IMR-90 (cell line): ENCODE results near the gene FPR3. TPM values are rescaled to one million over a fixed set of nuclear protein-coding genes. Genes with fewer than 3 reads are reported as not detected.

Experiments used
- ATAC-seq: fragments of 200-7000 bp; cut with Tn5 transposase; 2 replicates; pipeline ENCODE4 v1.9.1; 2020; ENCODE audit warnings: low read depth, mild to moderate bottlenecking, moderate library complexity
- BruUV-seq: library from RNA; stranded (reverse); fragments of 400-500 nt; replicated peaks from 2 replicates; lab custom pipeline; 2021; lab: Mats Ljungman, UMichigan
- CTCF ChIA-PET: fragments of 300-600 bp; formaldehyde crosslinking; extraction: SDS; loops from one replicate; lab custom pipeline; 2021; ENCODE audit warnings: antibody characterized with exemption; lab: Yijun Ruan, JAX
- POLR2A ChIA-PET: fragments of 300-600 bp; sonication (Branson Sonifier 250); formaldehyde crosslinking; loops from one replicate; lab custom pipeline; 2022; ENCODE audit warnings: antibody characterized with exemption; ENCODE audit not compliant: unreplicated experiment; lab: Charles Lee
- DNase-seq: peaks from one replicate; pipeline ENCODE4 v3.0.0; 2013
- H2AFZ ChIP-seq: replicated peaks from 2 replicates; pipeline ENCODE3; 2013; ENCODE audit warnings: low read length, mild to moderate bottlenecking; ENCODE audit not compliant: poor library complexity
- H2AK5ac ChIP-seq: 2 replicates; pipeline ENCODE4 v1.6.1; 2013; ENCODE audit warnings: low read depth, low read length, inconsistent platforms
- H2AK9ac ChIP-seq: replicated peaks from 2 replicates; pipeline ENCODE3; 2013; ENCODE audit warnings: mild to moderate bottlenecking, low read depth, low read length, moderate library complexity; ENCODE audit not compliant: poor library complexity
- H2BK120ac ChIP-seq: 2 replicates; pipeline ENCODE4 v1.6.1; 2013; ENCODE audit warnings: low read depth, low read length, inconsistent platforms
- H2BK15ac ChIP-seq: 3 replicates; pipeline ENCODE4 v1.6.1; 2013; ENCODE audit warnings: low read depth, low read length, inconsistent platforms
- H2BK20ac ChIP-seq: 2 replicates; pipeline ENCODE4 v1.6.1; 2013; ENCODE audit warnings: low read depth, mild to moderate bottlenecking, inconsistent platforms, low read length, moderate library complexity
- H2BK5ac ChIP-seq: 2 replicates; pipeline ENCODE4 v1.6.1; 2013; ENCODE audit warnings: mild to moderate bottlenecking, low read depth, low read length, inconsistent platforms; ENCODE audit not compliant: poor library complexity, severe bottlenecking
- H3K14ac ChIP-seq: replicated peaks from 2 replicates; pipeline ENCODE4 v1.6.1; 2013; ENCODE audit warnings: low read depth, low read length, inconsistent platforms
- H3K18ac ChIP-seq: 2 replicates; pipeline ENCODE4 v1.6.1; 2013; ENCODE audit warnings: low read depth, low read length, control low read depth
- H3K23ac ChIP-seq: 2 replicates; pipeline ENCODE4 v1.6.1; 2013; ENCODE audit warnings: low read depth, low read length, inconsistent platforms
- H3K27ac ChIP-seq: 2 replicates; pipeline ENCODE4 v1.5.1; 2013; ENCODE audit warnings: mild to moderate bottlenecking, control low read depth, low read length; ENCODE audit not compliant: insufficient read depth
- H3K27me3 ChIP-seq: 2 replicates; pipeline ENCODE4 v1.6.1; 2013; ENCODE audit warnings: low read length; ENCODE audit not compliant: control insufficient read depth, insufficient read depth
- H3K36me3 ChIP-seq: 2 replicates; pipeline ENCODE4 v1.6.1; 2013; ENCODE audit warnings: low read length, mixed read lengths; ENCODE audit not compliant: control insufficient read depth, insufficient read depth
- H3K4ac ChIP-seq: 2 replicates; pipeline ENCODE4 v1.6.1; 2013; ENCODE audit warnings: low read depth, low read length, inconsistent platforms
- H3K4me1 ChIP-seq: 2 replicates; pipeline ENCODE4 v1.6.1; 2013; ENCODE audit warnings: low read length, mixed read lengths; ENCODE audit not compliant: control insufficient read depth, insufficient read depth
- H3K4me2 ChIP-seq: 2 replicates; pipeline ENCODE4 v1.6.1; 2013; ENCODE audit warnings: low read depth, mild to moderate bottlenecking, control low read depth, low read length, moderate library complexity
- H3K4me3 ChIP-seq: 2 replicates; pipeline ENCODE4 v1.5.1; 2013; ENCODE audit warnings: low read depth, mild to moderate bottlenecking, control low read depth, low read length, moderate library complexity; ENCODE audit not compliant: insufficient read depth
- H3K56ac ChIP-seq: 2 replicates; pipeline ENCODE4 v1.6.1; 2013; ENCODE audit warnings: low read length, inconsistent platforms; ENCODE audit not compliant: insufficient read depth; ENCODE audit errors: extremely low read depth
- H3K79me1 ChIP-seq, 2 experiments: 2 replicates each; pipeline ENCODE4 v1.6.1; 2013; ENCODE audit warnings: low read length in 2 of 2, inconsistent platforms in 1 of 2, low read depth in 1 of 2
- H3K9ac ChIP-seq: 2 replicates; pipeline ENCODE4 v1.6.1; 2013; ENCODE audit warnings: low read depth, low read length, control low read depth
- H3K9me1 ChIP-seq: 2 replicates; pipeline ENCODE4 v1.6.1; 2013; ENCODE audit warnings: low read length, inconsistent platforms; ENCODE audit not compliant: insufficient read depth
- H3K9me3 ChIP-seq: 2 replicates; pipeline ENCODE4 v1.6.1; 2013; ENCODE audit warnings: low read length; ENCODE audit not compliant: control insufficient read depth, insufficient read depth
- H4K20me1 ChIP-seq: 2 replicates; pipeline ENCODE4 v1.6.1; 2013; ENCODE audit warnings: low read length, inconsistent platforms; ENCODE audit not compliant: insufficient read depth
- H4K5ac ChIP-seq: 2 replicates; pipeline ENCODE4 v1.6.1; 2013; ENCODE audit warnings: mild to moderate bottlenecking, low read depth, low read length, control low read depth
- H4K8ac ChIP-seq, 2 experiments: 2 replicates each; pipeline ENCODE4 v1.6.1; 2013; ENCODE audit warnings: low read depth in 2 of 2, low read length in 2 of 2, control low read depth in 1 of 2, inconsistent platforms in 1 of 2
- H4K91ac ChIP-seq: 2 replicates; pipeline ENCODE4 v1.6.1; 2013; ENCODE audit warnings: low read depth, low read length, inconsistent platforms; ENCODE audit not compliant: insufficient read depth
- BHLHE40 ChIP-seq: fragments of 150-350 bp; IDR thresholded peaks from 2 replicates; pipeline ENCODE4 v1.6.1; 2016; ENCODE audit warnings: mild to moderate bottlenecking, low read depth, low read length
- CEBPB ChIP-seq: IDR thresholded peaks from 2 replicates; pipeline ENCODE4 v1.6.1; 2012; ENCODE audit warnings: low read depth, low read length, improper control_type of control experiment
- CHD1 ChIP-seq: IDR thresholded peaks from 2 replicates; pipeline ENCODE4 v1.6.1; 2012; ENCODE audit warnings: low read depth, low read length, improper control_type of control experiment
- ELK1 ChIP-seq: fragments of 150-350 bp; IDR thresholded peaks from 2 replicates; pipeline ENCODE4 v1.6.1; 2016; ENCODE audit warnings: low read depth, mild to moderate bottlenecking, low read length, moderate library complexity, borderline replicate concordance
- FOS ChIP-seq: fragments of 150-350 bp; IDR thresholded peaks from 2 replicates; pipeline ENCODE4 v1.6.1; 2016; ENCODE audit warnings: low read depth, low read length
- MAFK ChIP-seq: IDR thresholded peaks from 2 replicates; pipeline ENCODE4 v1.6.1; 2012; ENCODE audit warnings: low read depth, low read length, improper control_type of control experiment
- MXI1 ChIP-seq: IDR thresholded peaks from 2 replicates; pipeline ENCODE4 v1.6.1; 2012; ENCODE audit warnings: low read depth, mild to moderate bottlenecking, low read length, moderate library complexity, borderline replicate concordance
- NFE2L2 ChIP-seq: fragments of 150-350 bp; IDR thresholded peaks from 2 replicates; pipeline ENCODE4 v1.6.1; 2016; ENCODE audit warnings: low read depth, mild to moderate bottlenecking, low read length
- POLR2A ChIP-seq: IDR thresholded peaks from 2 replicates; pipeline ENCODE4 v1.6.1; 2012; ENCODE audit warnings: mild to moderate bottlenecking, low read depth, low read length
- RAD21 ChIP-seq: IDR thresholded peaks from 2 replicates; pipeline ENCODE4 v1.6.1; 2012; ENCODE audit warnings: low read length, improper control_type of control experiment
- RCOR1 ChIP-seq: IDR thresholded peaks from 2 replicates; pipeline ENCODE4 v1.6.1; 2012; ENCODE audit warnings: mild to moderate bottlenecking, low read length, improper control_type of control experiment; ENCODE audit not compliant: insufficient replicate concordance
- RFX5 ChIP-seq: IDR thresholded peaks from 2 replicates; pipeline ENCODE4 v1.8.0; 2012; ENCODE audit warnings: low read depth, mild to moderate bottlenecking, low read length, moderate library complexity
- SMC3 ChIP-seq: fragments of 150-350 bp; IDR thresholded peaks from 2 replicates; pipeline ENCODE4 v1.6.1; 2016; ENCODE audit warnings: low read depth, mild to moderate bottlenecking, antibody characterized with exemption, low read length, moderate library complexity
- WGBS, 2 experiments: methylation state at CpG; one replicate each; pipeline versions ENCODE4 v1.1.5 to v1.1.7; 2013; ENCODE audit warnings: missing lambda C conversion rate in 2 of 2; ENCODE audit not compliant: insufficient read length in 1 of 2; ENCODE audit errors: extremely low coverage in 2 of 2; 5-methylcytosine and 5-hydroxymethylcytosine counted together
- dilution Hi-C: fragments of 300-500 bp; cut with HindIII; formaldehyde crosslinking; loops from one replicate; pipeline ENCODE4 v1.14.3; 2018; ENCODE audit warnings: low sequenced_read_pairs; ENCODE audit not compliant: unreplicated experiment
- in situ Hi-C: fragments of 300-500 bp; cut with MboI; formaldehyde crosslinking; loops from 3 replicates; pipeline ENCODE4 v1.14.3; 2019; ENCODE audit warnings: low sequenced_read_pairs, inconsistent platforms, mixed read lengths
- intact Hi-C: fragments of 100-400 bp; cut with micrococcal nuclease; formaldehyde crosslinking; loops from 2 replicates; pipeline ENCODE4 v1.10.0; 2022
- polyA plus RNA-seq, 3 experiments: library from polyadenylated mRNA; depleted of rRNA; stranded (reverse); fragments of >200 nt; gene quantifications; 2 replicates each; pipeline ENCODE4 v1.2.3, GENCODE V29; 2012; ENCODE audit warnings: low replicate concordance in 1 of 3
- total RNA-seq: library from RNA; depleted of rRNA; stranded (reverse); fragments of >200 nt; gene quantifications from 2 replicates; pipeline ENCODE4 v1.2.3, GENCODE V29; 2012
- TF ChIP-seq, protein P1 (sequence below): fragments of 150-350 bp; IDR thresholded peaks from 2 replicates; pipeline ENCODE4 v1.6.1; 2017; ENCODE audit warnings: mild to moderate bottlenecking, antibody characterized with exemption, low read length, low read depth
- TF ChIP-seq, protein P2 (sequence below): conservative IDR thresholded peaks from 2 replicates; pipeline ENCODE4 v1.5.1; 2012; ENCODE audit warnings: mild to moderate bottlenecking, low read depth, low read length, improper control_type of control experiment

The FPR3 gene
- total and polyA plus RNA-seq, 2 of the 4 experiments (the other 2 are of a cell fraction): not detected

- no peak overlapping the region for H3K4me3 ChIP-seq
- TF ChIP-seq, protein P1, sequence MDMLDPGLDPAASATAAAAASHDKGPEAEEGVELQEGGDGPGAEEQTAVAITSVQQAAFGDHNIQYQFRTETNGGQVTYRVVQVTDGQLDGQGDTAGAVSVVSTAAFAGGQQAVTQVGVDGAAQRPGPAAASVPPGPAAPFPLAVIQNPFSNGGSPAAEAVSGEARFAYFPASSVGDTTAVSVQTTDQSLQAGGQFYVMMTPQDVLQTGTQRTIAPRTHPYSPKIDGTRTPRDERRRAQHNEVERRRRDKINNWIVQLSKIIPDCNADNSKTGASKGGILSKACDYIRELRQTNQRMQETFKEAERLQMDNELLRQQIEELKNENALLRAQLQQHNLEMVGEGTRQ: no peak
- no peak for TF ChIP-seq POLR2A
- TF ChIP-seq MXI1: no peak
- no peak for TF ChIP-seq MAFK
- TF ChIP-seq, protein P2, sequence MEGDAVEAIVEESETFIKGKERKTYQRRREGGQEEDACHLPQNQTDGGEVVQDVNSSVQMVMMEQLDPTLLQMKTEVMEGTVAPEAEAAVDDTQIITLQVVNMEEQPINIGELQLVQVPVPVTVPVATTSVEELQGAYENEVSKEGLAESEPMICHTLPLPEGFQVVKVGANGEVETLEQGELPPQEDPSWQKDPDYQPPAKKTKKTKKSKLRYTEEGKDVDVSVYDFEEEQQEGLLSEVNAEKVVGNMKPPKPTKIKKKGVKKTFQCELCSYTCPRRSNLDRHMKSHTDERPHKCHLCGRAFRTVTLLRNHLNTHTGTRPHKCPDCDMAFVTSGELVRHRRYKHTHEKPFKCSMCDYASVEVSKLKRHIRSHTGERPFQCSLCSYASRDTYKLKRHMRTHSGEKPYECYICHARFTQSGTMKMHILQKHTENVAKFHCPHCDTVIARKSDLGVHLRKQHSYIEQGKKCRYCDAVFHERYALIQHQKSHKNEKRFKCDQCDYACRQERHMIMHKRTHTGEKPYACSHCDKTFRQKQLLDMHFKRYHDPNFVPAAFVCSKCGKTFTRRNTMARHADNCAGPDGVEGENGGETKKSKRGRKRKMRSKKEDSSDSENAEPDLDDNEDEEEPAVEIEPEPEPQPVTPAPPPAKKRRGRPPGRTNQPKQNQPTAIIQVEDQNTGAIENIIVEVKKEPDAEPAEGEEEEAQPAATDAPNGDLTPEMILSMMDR: no peak
- no peak for TF ChIP-seq ELK1
- no peak for TF ChIP-seq BHLHE40
- TF ChIP-seq NFE2L2: no peak
- TF ChIP-seq RCOR1: no peak
- TF ChIP-seq RAD21: no peak
- TF ChIP-seq CHD1: no peak
- TF ChIP-seq FOS: no peak
- TF ChIP-seq RFX5: no peak
- no peak for TF ChIP-seq CEBPB
- TF ChIP-seq SMC3: no peak
- H3K9ac ChIP-seq: no peak overlapping the region
- peaks cover 13% of the 10 kb centered on the region; the same call in 1 of the 2 replicates for H3K9me3 ChIP-seq
- dilution Hi-C loops: no loop called here
- H2BK20ac ChIP-seq: no peak overlapping the region
- H3K4ac ChIP-seq: no peak overlapping the region
- intact Hi-C loops: no loop called here
- no peaks in the 10 kb centered on the region for H3K79me1 ChIP-seq
- H2BK120ac ChIP-seq: no peak overlapping the region
- H4K5ac ChIP-seq: no peak overlapping the region
- CTCF ChIA-PET: no interaction called here
- WGBS, 2 experiments: no CpG with 5 or more reads among the region's 3 CpGs
- H2BK15ac ChIP-seq: no peak overlapping the region
- no peak overlapping the region for H3K27ac ChIP-seq
- H3K27me3 ChIP-seq: no peaks in the 10 kb centered on the region
- H2AK5ac ChIP-seq: no peak overlapping the region
- ATAC-seq: no peak
- H4K91ac ChIP-seq: no peak overlapping the region
- H4K8ac ChIP-seq: no peak overlapping the region
- H2AFZ ChIP-seq: no peak overlapping the region
- no peak overlapping the region for H2AK9ac ChIP-seq
- no peak overlapping the region for H3K4me2 ChIP-seq
- no TSS peak for BruUV-seq
- no peak overlapping the region for H3K23ac ChIP-seq
- no peak overlapping the region for H3K14ac ChIP-seq
- POLR2A ChIA-PET: no interaction called here
- in situ Hi-C loops: no loop called here
- H3K4me1 ChIP-seq: no peaks in the 10 kb centered on the region
- H3K9me1 ChIP-seq: no peaks in the 10 kb centered on the region
- no peak overlapping the region for H2BK5ac ChIP-seq
- no peaks in the 10 kb centered on the region for H3K36me3 ChIP-seq
- no peak overlapping the region for H3K56ac ChIP-seq
- no peaks in the 10 kb centered on the region for H4K20me1 ChIP-seq
- DNase-seq: no peak
- no peak overlapping the region for H3K18ac ChIP-seq
These were observed 28.0 kb downstream of the FPR3 start for GRCh38 chr19:51822946-51823345.
